ENCODE results near the gene GPC6.

GPC6 gene

GRCh38 chr13:93698016-93698613 is 471.5 kb downstream of the GPC6 start:
- Mint-ChIP-seq H3K36me3 (ENCODE audit: insufficient read depth) (no peaks in the 10 kb centered on the region), H3K4me1 (no peaks in the 10 kb centered on the region), H3K27ac (ENCODE audit: low read depth) (no peak overlapping the region), H3K9me3 (peaks cover 11% of the 10 kb centered on the region), H3K4me3 (no peak overlapping the region), H3K27me3 (no peaks in the 10 kb centered on the region)
- DNase-seq (ENCODE audit: low spot score in 2 of 2) (no peak), ATAC-seq (replicated peaks; ENCODE audit: extremely low read depth, poor library complexity, severe bottlenecking) (no peak)

GRCh38 chr13:93700115-93700514 is 473.5 kb downstream of the GPC6 start:
- Mint-ChIP-seq H3K9me3 (peaks cover 11% of the 10 kb centered on the region), H3K4me3 (no peak overlapping the region), H3K36me3 (ENCODE audit: insufficient read depth) (no peaks in the 10 kb centered on the region), H3K27me3 (no peaks in the 10 kb centered on the region), H3K4me1 (no peaks in the 10 kb centered on the region), H3K27ac (ENCODE audit: low read depth) (no peak overlapping the region)
- DNase-seq (ENCODE audit: low spot score in 2 of 2), result no peak
- ATAC-seq (replicated peaks; ENCODE audit: extremely low read depth, poor library complexity, severe bottlenecking), result no peak

- Mint-ChIP-seq H3K4me3 (no peak overlapping the region), H3K27me3 (no peaks in the 10 kb centered on the region), H3K4me1 (no peaks in the 10 kb centered on the region), H3K36me3 (ENCODE audit: insufficient read depth) (no peaks in the 10 kb centered on the region), H3K27ac (ENCODE audit: low read depth) (no peak overlapping the region), H3K9me3 (peaks cover 5% of the 10 kb centered on the region)
- ATAC-seq (replicated peaks; ENCODE audit: extremely low read depth, poor library complexity, severe bottlenecking) (no peak), DNase-seq (ENCODE audit: low spot score in 2 of 2) (no peak)
Measured at GRCh38 chr13:93708308-93709075, 481.9 kb downstream of the GPC6 start.

- H3K27ac Mint-ChIP-seq (ENCODE audit: low read depth), result no peak overlapping the region
- H3K36me3 Mint-ChIP-seq (ENCODE audit: insufficient read depth), result no peaks in the 10 kb centered on the region
- H3K4me3 Mint-ChIP-seq, result no peak overlapping the region
- no peak for DNase-seq (ENCODE audit: low spot score in 2 of 2)
- peaks cover 15% of the 10 kb centered on the region for H3K9me3 Mint-ChIP-seq
- no peaks in the 10 kb centered on the region for H3K27me3 Mint-ChIP-seq
- H3K4me1 Mint-ChIP-seq, result no peaks in the 10 kb centered on the region
- no peak for ATAC-seq (replicated peaks; ENCODE audit: extremely low read depth, poor library complexity, severe bottlenecking)
Measured at GRCh38 chr13:93709506-93710244, 483.1 kb downstream of the GPC6 start.

DNA sequence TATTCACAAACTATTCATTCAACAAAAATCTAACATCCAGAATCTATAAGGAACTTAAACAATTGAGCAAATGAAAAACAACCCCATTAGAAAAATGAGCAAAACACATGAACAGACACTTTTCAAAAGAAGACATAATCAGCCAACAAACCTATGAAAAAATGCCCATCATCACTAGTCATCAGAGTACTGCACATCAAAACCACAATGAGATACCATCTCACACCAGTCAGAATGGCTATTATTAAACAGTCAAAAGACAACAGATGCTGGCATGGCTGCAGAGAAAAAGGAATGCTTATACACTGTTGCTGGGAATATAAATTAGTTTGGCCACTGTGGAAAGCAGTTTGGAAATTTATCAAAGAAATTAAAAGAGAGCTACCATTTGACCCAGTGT is 487.6 kb downstream of the GPC6 start:
- ATAC-seq (replicated peaks; ENCODE audit: extremely low read depth, poor library complexity, severe bottlenecking) (no peak), DNase-seq (ENCODE audit: low spot score in 2 of 2) (no peak)
- Mint-ChIP-seq H3K27ac (ENCODE audit: low read depth) (no peak overlapping the region), H3K4me1 (no peaks in the 10 kb centered on the region), H3K4me3 (no peak overlapping the region), H3K27me3 (no peaks in the 10 kb centered on the region), H3K36me3 (ENCODE audit: insufficient read depth) (no peaks in the 10 kb centered on the region), H3K9me3 (peaks cover 22% of the 10 kb centered on the region)

DNA sequence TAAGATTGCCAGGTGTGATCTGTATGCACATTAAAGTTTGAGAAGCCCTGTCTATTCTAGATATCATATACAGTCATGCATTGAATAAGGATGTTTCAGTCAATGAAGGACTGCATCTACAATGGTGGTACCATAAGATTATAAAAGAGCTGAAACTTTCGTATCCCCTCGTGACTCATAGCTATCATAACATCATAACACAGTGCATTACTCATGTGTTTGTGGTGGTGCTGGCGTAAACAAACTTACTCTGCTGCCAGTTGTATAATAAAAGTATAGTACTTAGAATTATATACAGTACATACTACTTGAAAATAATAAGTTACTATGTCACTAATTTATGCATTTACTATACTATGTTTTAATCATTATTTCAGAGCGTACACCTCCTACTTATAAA is 489.3 kb downstream of the GPC6 start:
- ATAC-seq (replicated peaks; ENCODE audit: extremely low read depth, poor library complexity, severe bottlenecking), result no peak
- no peak overlapping the region for H3K27ac Mint-ChIP-seq (ENCODE audit: low read depth)
- no peaks in the 10 kb centered on the region for H3K4me1 Mint-ChIP-seq
- H3K9me3 Mint-ChIP-seq, result peaks cover 30% of the 10 kb centered on the region
- H3K36me3 Mint-ChIP-seq (ENCODE audit: insufficient read depth), result no peaks in the 10 kb centered on the region
- DNase-seq (ENCODE audit: low spot score in 2 of 2), result no peak
- no peak overlapping the region for H3K4me3 Mint-ChIP-seq
- no peaks in the 10 kb centered on the region for H3K27me3 Mint-ChIP-seq

DNA sequence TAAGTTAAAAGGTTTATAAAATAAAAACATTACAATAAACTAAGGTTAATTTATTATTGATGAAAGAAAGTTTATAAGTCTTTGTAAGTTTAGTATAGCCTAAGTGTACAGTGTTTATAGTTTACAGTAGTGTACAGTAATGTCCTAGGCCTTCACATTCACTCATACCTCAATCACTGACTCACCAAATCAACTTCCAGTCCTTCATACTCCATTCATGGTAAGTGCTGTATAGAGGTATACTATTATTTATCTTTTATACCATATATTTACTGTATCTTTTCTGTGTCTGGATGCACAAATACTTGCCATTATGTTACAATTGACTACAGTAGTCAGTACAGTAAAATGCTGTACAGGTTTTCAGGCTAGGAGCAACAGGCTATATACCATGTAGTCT is 490.0 kb downstream of the GPC6 start:
- no peaks in the 10 kb centered on the region for H3K27me3 Mint-ChIP-seq
- ATAC-seq (replicated peaks; ENCODE audit: extremely low read depth, poor library complexity, severe bottlenecking), result no peak
- peaks cover 33% of the 10 kb centered on the region for H3K9me3 Mint-ChIP-seq
- H3K27ac Mint-ChIP-seq (ENCODE audit: low read depth), result no peak overlapping the region
- H3K4me3 Mint-ChIP-seq, result no peak overlapping the region
- H3K36me3 Mint-ChIP-seq (ENCODE audit: insufficient read depth), result no peaks in the 10 kb centered on the region
- no peaks in the 10 kb centered on the region for H3K4me1 Mint-ChIP-seq
- no peak for DNase-seq (ENCODE audit: low spot score in 2 of 2)

- H3K4me3 Mint-ChIP-seq, result no peak overlapping the region
- peaks cover 11% of the 10 kb centered on the region for H3K9me3 Mint-ChIP-seq
- DNase-seq (ENCODE audit: low spot score in 2 of 2) (no peak), ATAC-seq (replicated peaks; ENCODE audit: extremely low read depth, poor library complexity, severe bottlenecking) (no peak)
- H3K27me3 Mint-ChIP-seq, result no peaks in the 10 kb centered on the region
- H3K27ac Mint-ChIP-seq (ENCODE audit: low read depth), result no peak overlapping the region
- no peaks in the 10 kb centered on the region for H3K36me3 Mint-ChIP-seq (ENCODE audit: insufficient read depth)
- H3K4me1 Mint-ChIP-seq, result no peaks in the 10 kb centered on the region
Measured at GRCh38 chr13:93721483-93721882, 494.9 kb downstream of the GPC6 start.

DNA sequence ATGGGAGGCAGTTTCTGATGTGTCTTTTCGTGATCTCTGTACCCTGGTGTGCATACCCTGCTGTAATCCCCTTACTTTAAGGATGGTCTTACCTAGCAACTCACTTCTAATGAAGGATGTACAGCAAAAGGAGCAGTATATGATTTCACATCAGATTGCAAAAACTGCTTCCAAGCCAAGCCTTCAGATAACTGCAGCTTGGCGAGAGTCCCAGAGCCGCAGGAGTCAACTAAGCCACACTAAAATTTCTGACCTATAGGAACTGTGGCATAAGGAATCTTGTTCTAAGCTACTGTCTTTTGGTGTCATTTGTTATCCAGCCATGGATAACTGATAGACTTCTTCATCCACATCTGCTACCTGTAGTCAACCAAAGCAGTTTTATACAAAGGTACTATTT is 496.7 kb downstream of the GPC6 start:
- ATAC-seq (replicated peaks; ENCODE audit: extremely low read depth, poor library complexity, severe bottlenecking), result no peak

DNA sequence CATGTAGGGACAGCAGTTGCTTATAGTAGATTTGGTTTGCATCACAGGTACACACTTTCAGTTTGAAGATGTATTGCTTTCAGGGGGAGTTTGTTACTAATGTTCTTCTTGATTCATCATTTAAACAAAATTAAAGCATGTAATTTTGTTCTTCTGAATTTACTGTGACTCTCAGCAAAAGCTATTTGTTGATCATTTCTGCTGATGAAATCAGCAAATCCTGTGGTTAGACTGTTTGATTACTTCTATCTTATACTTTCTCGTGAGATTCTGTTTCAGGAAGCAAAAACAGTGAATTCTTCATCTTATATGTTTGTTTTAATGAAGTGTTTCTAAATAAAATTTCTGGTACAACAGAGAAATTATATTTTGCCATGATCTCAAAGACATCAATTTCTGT is 497.6 kb downstream of the GPC6 start:
- Mint-ChIP-seq H3K27me3 (no peaks in the 10 kb centered on the region), H3K4me1 (peaks cover 5% of the 10 kb centered on the region), H3K4me3 (no peak overlapping the region), H3K9me3 (peaks cover 11% of the 10 kb centered on the region), H3K27ac (ENCODE audit: low read depth) (no peak overlapping the region), H3K36me3 (ENCODE audit: insufficient read depth) (no peaks in the 10 kb centered on the region)
- ATAC-seq (replicated peaks; ENCODE audit: extremely low read depth, poor library complexity, severe bottlenecking) (no peak), DNase-seq (ENCODE audit: low spot score in 2 of 2) (no peak)

More for the DNA sequence above, 496.7 kb downstream of the GPC6 start:
- Mint-ChIP-seq H3K4me3 (no peak overlapping the region), H3K27me3 (no peaks in the 10 kb centered on the region), H3K4me1 (peaks cover 5% of the 10 kb centered on the region), H3K36me3 (ENCODE audit: insufficient read depth) (no peaks in the 10 kb centered on the region), H3K27ac (ENCODE audit: low read depth) (no peak overlapping the region), H3K9me3 (peaks cover 11% of the 10 kb centered on the region)
- no peak for DNase-seq (ENCODE audit: low spot score in 2 of 2)

GRCh38 chr13:93726173-93726957 is 499.8 kb downstream of the GPC6 start:
- Mint-ChIP-seq H3K36me3 (ENCODE audit: insufficient read depth) (no peaks in the 10 kb centered on the region), H3K4me3 (no peak overlapping the region), H3K9me3 (no peaks in the 10 kb centered on the region), H3K27ac (ENCODE audit: low read depth) (no peak overlapping the region), H3K4me1 (peaks cover 5% of the 10 kb centered on the region), H3K27me3 (no peaks in the 10 kb centered on the region)
- DNase-seq (ENCODE audit: low spot score in 2 of 2), result no peak
- no peak for ATAC-seq (replicated peaks; ENCODE audit: extremely low read depth, poor library complexity, severe bottlenecking)

Measured in central memory CD8-positive, alpha-beta T cell (primary cell).